ENCODE measurements around the gene ROR1. TPM values are rescaled to one million over a fixed set of nuclear protein-coding genes. Genes with fewer than 3 reads are reported as not detected.

The ROR1 gene
- total and polyA plus RNA-seq, 2 of the 13 experiments (the other 11 are each of a cell fraction or from before 2014, with no cell fraction given) = 0.58 to 2.3 TPM

- no peak for TF ChIP-seq SATB2 (CRISPR knock-in tag; IDR thresholded peaks at IDR 0.05)
- TF ChIP-seq ZNF781 (CRISPR knock-in tag; IDR thresholded peaks at IDR 0.05; ENCODE audit: borderline replicate concordance, not compliant biosample characterization) = no peak
Measured at GRCh38 chr1:63861052-63861691, 87.4 kb downstream of the ROR1 start (continued).

- POLR2A ChIA-PET = no interaction called here
- H3K79me2 ChIP-seq (ENCODE audit: insufficient read depth, low read length) = no peaks in the 10 kb centered on the region
- no peak for TF ChIP-seq ZNF703 (CRISPR knock-in tag; IDR thresholded peaks at IDR 0.05; ENCODE audit: borderline replicate concordance)
- TF ChIP-seq THAP11 (CRISPR knock-in tag; IDR thresholded peaks at IDR 0.05) = no peak
- TF ChIP-seq MAFG (CRISPR knock-in tag; IDR thresholded peaks at IDR 0.05) = no peak
- DNase-seq (ENCODE audit: low spot score) (no peak), ATAC-seq (no peak), FAIRE-seq (no peak)
- H2AFZ ChIP-seq (ENCODE audit: low read length) = no peak overlapping the region
- H4K20me1 ChIP-seq (ENCODE audit: insufficient read depth, low read length) = no peaks in the 10 kb centered on the region
- in situ Hi-C loops (cut with HindIII; ENCODE audit: extremely low pct_ligation_motif_present, low pct_unique_long_range_greater_than_20kb) (no loop called here), intact Hi-C loops (cut with micrococcal nuclease; ENCODE audit: unreplicated experiment) (no loop called here)
- H3K4me3 ChIP-seq (replicated peaks in 1 of 3; ENCODE audit: insufficient read depth in 1 of 3, low read depth in 2 of 3, low read length in 3 of 3) = no peak overlapping the region
- no peak overlapping the region for H3K27ac ChIP-seq (ENCODE audit: extremely low read length, insufficient read depth, low read length)
- no peak overlapping the region for H3K4me2 ChIP-seq (ENCODE audit: low read depth, low read length)
- no peaks in the 10 kb centered on the region for H3K36me3 ChIP-seq (replicated peaks in 1 of 2; ENCODE audit: control insufficient read depth in 1 of 2, insufficient read depth in 2 of 2, low read length in 2 of 2)
- CTCF ChIA-PET (ENCODE audit: low intra/inter-chr PET ratio, low total read pairs) = no interaction called here
- no peaks in the 10 kb centered on the region for H3K27me3 ChIP-seq (ENCODE audit: control insufficient read depth in 1 of 2, insufficient read depth in 2 of 2, low read length in 2 of 2)
- no peak overlapping the region for H3K9ac ChIP-seq (ENCODE audit: insufficient read depth, low read depth, low read length)
- BruUV-seq (replicated peaks) = no TSS peak
- 39% methylated on average over 3 of the region's 3 CpGs for WGBS (ENCODE audit: low lambda C conversion rate)
- H3K4me1 ChIP-seq (ENCODE audit: insufficient read depth, low read length) = no peaks in the 10 kb centered on the region
- no peaks in the 10 kb centered on the region for H3K9me3 ChIP-seq (ENCODE audit: low read length)
Measured at GRCh38 chr1:63863145-63863544, 89.3 kb downstream of the ROR1 start.

GRCh38 chr1:63864224-63864641, 90.4 kb downstream of the ROR1 start:
- Histone ChIP-seq H3K4me1 (ENCODE audit: insufficient read depth, low read length) (no peaks in the 10 kb centered on the region), H3K9ac (ENCODE audit: insufficient read depth, low read depth, low read length) (no peak overlapping the region), H3K79me2 (ENCODE audit: insufficient read depth, low read length) (no peaks in the 10 kb centered on the region), H3K36me3 (replicated peaks in 1 of 2; ENCODE audit: control insufficient read depth in 1 of 2, insufficient read depth in 2 of 2, low read length in 2 of 2) (no peaks in the 10 kb centered on the region), H3K4me2 (ENCODE audit: low read depth, low read length) (no peak overlapping the region), H3K27ac (ENCODE audit: extremely low read length, insufficient read depth, low read length) (no peak overlapping the region), H3K27me3 (ENCODE audit: control insufficient read depth in 1 of 2, insufficient read depth in 2 of 2, low read length in 2 of 2) (no peaks in the 10 kb centered on the region), H3K4me3 (replicated peaks in 1 of 3; ENCODE audit: insufficient read depth in 1 of 3, low read depth in 2 of 3, low read length in 3 of 3) (no peak overlapping the region), H4K20me1 (ENCODE audit: insufficient read depth, low read length) (no peaks in the 10 kb centered on the region), H3K9me3 (ENCODE audit: low read length) (no peaks in the 10 kb centered on the region), H2AFZ (ENCODE audit: low read length) (no peak overlapping the region)
- FAIRE-seq = no peak
- no TSS peak for BruUV-seq (replicated peaks)
- CTCF ChIA-PET (ENCODE audit: low intra/inter-chr PET ratio, low total read pairs) = no interaction called here
- in situ Hi-C loops (cut with HindIII; ENCODE audit: extremely low pct_ligation_motif_present, low pct_unique_long_range_greater_than_20kb) (no loop called here), intact Hi-C loops (cut with micrococcal nuclease; ENCODE audit: unreplicated experiment) (no loop called here)
- 93% methylated on average over 3 of the region's 4 CpGs for WGBS (ENCODE audit: low lambda C conversion rate)
- DNase-seq (ENCODE audit: low spot score) = no peak
- POLR2A ChIA-PET = no interaction called here
- no peak for ATAC-seq
- TF ChIP-seq ZFX (CRISPR knock-in tag; IDR thresholded peaks at IDR 0.05; ENCODE audit: low read depth) = no peak
- TF ChIP-seq ZIK1 (CRISPR knock-in tag; IDR thresholded peaks at IDR 0.05; ENCODE audit: borderline replicate concordance, low read depth) = no peak
- no peak for TF ChIP-seq ZBTB42 (CRISPR knock-in tag; IDR thresholded peaks at IDR 0.05)
- no peak for TF ChIP-seq XBP1 (CRISPR knock-in tag; IDR thresholded peaks at IDR 0.05)
- no peak for TF ChIP-seq SMAD9 (CRISPR knock-in tag; IDR thresholded peaks at IDR 0.05)
- no peak for TF ChIP-seq ZNF3 (CRISPR knock-in tag; IDR thresholded peaks at IDR 0.05)
- no peak for TF ChIP-seq ZNF362 (CRISPR knock-in tag; IDR thresholded peaks at IDR 0.05; ENCODE audit: borderline replicate concordance)
- TF ChIP-seq SKI (IDR thresholded peaks at IDR 0.05; ENCODE audit: partially characterized antibody) = no peak
- TF ChIP-seq ZNF180 (CRISPR knock-in tag; IDR thresholded peaks at IDR 0.05; ENCODE audit: borderline replicate concordance, low read depth) = no peak
- no peak for TF ChIP-seq KLF11 (CRISPR knock-in tag; IDR thresholded peaks at IDR 0.05)
- no peak for TF ChIP-seq E2F2 (CRISPR knock-in tag; IDR thresholded peaks at IDR 0.05; ENCODE audit: borderline replicate concordance)

All from HepG2 (cell line).